HepG2 (cell line): Measurements from ENCODE around the gene FTCD. TPM values are rescaled to one million over a fixed set of nuclear protein-coding genes. Genes with fewer than 3 reads are reported as not detected.

ENCODE experiments used
- AGO2 ChIP-seq: fragments of 200-400 bp; formaldehyde crosslinking; optimal IDR thresholded peaks from 2 replicates; pipeline ENCODE3; 2017; ENCODE audit warnings: mild to moderate bottlenecking, low read depth, low read length, moderate library complexity
- MIER2 ChIP-seq: IDR thresholded peaks from 2 replicates; pipeline ENCODE4 v1.6.1; 2016; ENCODE audit warnings: missing biosample characterization, missing genetic modification reagents
- ONECUT2 ChIP-seq: sonication (generic); formaldehyde crosslinking; IDR thresholded peaks from 2 replicates; pipeline ENCODE4 v1.4.0; 2020; ENCODE audit warnings: missing genetic modification reagents
- POLR2AphosphoS5 ChIP-seq: IDR thresholded peaks from 2 replicates; pipeline ENCODE4 v1.6.1; 2012; ENCODE audit warnings: low read depth, low read length
- ZNF629 ChIP-seq: sonication (generic); formaldehyde crosslinking; conservative IDR thresholded peaks from 2 replicates; pipeline ENCODE4 v1.5.0; 2020; ENCODE audit warnings: missing genetic modification reagents
- polyA plus RNA-seq, 8 experiments: library from polyadenylated mRNA; depleted of rRNA in 3 of 8; stranded (reverse) in 7 of 8; unstranded in 1 of 8; fragments of >200 nt; fragmentation: Illumina TruSeq in 4 of 8; extraction: Trizol in 4 of 8; gene quantifications; 2 replicates each; pipeline versions ENCODE4 v1.2.1 to v1.2.3, GENCODE V29; 2011 to 2016; ENCODE audit warnings: low read depth in 4 of 8, missing spikeins in 1 of 8, mixed read lengths in 1 of 8; ENCODE audit not compliant: insufficient read depth in 1 of 8
- total RNA-seq, 5 experiments: library from RNA; depleted of rRNA; stranded (reverse); fragments of >200 nt; fragmentation: Illumina TruSeq; extraction: Trizol; gene quantifications; 2 replicates each; pipeline ENCODE4 v1.2.3, GENCODE V29; 2016; ENCODE audit warnings: low read depth in 1 of 5
- TF ChIP-seq, protein P1 (sequence below): sonication (generic); formaldehyde crosslinking; IDR thresholded peaks from 2 replicates; pipeline ENCODE4 v1.5.0; 2020; ENCODE audit warnings: mild to moderate bottlenecking, missing genetic modification reagents, borderline replicate concordance
- TF ChIP-seq, protein P2 (sequence below): sonication (generic); formaldehyde crosslinking; IDR thresholded peaks from 2 replicates; pipeline ENCODE4 v1.5.1; 2020; ENCODE audit warnings: mild to moderate bottlenecking, missing genetic modification reagents, moderate library complexity

FTCD gene
- total and polyA plus RNA-seq, 2 of the 13 experiments (the other 11 are each of a cell fraction or from before 2014, with no cell fraction given), result 75.7 to 105 TPM

DNA sequence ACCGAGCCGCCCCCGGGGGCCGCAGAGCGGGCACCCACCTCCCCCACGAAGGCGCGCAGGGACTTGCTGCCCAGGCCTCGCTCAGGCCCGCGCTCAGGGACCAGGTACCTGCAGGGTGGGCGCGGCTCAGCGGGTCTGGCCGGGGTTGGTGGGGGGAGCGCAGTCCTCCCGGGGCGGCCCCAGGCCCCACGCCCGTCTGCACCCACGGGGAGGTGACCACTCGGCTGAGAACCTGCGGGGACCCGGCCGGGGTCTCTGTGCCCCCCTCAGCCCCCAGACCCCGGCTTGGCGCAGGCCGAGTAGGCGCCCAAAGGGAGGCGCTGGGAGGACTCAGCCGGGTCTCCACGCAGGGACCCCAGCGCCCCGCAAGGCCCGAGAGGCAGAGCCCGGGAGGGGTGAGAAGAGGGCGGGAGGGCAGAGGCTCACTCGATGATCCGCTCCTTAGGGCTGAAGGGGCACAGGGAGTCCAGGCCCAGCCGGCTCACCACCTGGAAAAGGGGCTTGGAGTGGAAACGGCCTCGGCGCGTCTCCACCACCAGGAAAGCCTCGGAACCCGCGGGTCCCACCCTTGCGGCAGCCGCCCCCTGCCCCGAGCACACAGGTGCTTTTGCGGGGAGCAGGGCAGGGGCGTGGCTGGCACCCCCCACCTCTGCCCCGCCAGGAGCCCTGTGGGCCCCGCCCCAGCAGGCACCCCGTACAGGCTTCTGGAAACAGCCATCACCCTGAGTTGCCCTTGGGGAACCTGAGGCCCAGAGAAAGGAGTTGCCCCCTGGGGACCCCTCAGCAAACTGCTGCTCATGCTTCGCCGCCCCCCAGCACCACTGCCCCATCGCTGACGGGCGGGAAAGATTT, 9.3 kb downstream of the FTCD start (continued):
- TF ChIP-seq POLR2AphosphoS5 (peak; percentile 31; the same call in 1 of the 2 replicates), ZNF629 (CRISPR knock-in tag) (no peak), ONECUT2 (CRISPR knock-in tag) (no peak), AGO2 (peak; percentile 65), MIER2 (no peak)
- TF ChIP-seq, protein P1, sequence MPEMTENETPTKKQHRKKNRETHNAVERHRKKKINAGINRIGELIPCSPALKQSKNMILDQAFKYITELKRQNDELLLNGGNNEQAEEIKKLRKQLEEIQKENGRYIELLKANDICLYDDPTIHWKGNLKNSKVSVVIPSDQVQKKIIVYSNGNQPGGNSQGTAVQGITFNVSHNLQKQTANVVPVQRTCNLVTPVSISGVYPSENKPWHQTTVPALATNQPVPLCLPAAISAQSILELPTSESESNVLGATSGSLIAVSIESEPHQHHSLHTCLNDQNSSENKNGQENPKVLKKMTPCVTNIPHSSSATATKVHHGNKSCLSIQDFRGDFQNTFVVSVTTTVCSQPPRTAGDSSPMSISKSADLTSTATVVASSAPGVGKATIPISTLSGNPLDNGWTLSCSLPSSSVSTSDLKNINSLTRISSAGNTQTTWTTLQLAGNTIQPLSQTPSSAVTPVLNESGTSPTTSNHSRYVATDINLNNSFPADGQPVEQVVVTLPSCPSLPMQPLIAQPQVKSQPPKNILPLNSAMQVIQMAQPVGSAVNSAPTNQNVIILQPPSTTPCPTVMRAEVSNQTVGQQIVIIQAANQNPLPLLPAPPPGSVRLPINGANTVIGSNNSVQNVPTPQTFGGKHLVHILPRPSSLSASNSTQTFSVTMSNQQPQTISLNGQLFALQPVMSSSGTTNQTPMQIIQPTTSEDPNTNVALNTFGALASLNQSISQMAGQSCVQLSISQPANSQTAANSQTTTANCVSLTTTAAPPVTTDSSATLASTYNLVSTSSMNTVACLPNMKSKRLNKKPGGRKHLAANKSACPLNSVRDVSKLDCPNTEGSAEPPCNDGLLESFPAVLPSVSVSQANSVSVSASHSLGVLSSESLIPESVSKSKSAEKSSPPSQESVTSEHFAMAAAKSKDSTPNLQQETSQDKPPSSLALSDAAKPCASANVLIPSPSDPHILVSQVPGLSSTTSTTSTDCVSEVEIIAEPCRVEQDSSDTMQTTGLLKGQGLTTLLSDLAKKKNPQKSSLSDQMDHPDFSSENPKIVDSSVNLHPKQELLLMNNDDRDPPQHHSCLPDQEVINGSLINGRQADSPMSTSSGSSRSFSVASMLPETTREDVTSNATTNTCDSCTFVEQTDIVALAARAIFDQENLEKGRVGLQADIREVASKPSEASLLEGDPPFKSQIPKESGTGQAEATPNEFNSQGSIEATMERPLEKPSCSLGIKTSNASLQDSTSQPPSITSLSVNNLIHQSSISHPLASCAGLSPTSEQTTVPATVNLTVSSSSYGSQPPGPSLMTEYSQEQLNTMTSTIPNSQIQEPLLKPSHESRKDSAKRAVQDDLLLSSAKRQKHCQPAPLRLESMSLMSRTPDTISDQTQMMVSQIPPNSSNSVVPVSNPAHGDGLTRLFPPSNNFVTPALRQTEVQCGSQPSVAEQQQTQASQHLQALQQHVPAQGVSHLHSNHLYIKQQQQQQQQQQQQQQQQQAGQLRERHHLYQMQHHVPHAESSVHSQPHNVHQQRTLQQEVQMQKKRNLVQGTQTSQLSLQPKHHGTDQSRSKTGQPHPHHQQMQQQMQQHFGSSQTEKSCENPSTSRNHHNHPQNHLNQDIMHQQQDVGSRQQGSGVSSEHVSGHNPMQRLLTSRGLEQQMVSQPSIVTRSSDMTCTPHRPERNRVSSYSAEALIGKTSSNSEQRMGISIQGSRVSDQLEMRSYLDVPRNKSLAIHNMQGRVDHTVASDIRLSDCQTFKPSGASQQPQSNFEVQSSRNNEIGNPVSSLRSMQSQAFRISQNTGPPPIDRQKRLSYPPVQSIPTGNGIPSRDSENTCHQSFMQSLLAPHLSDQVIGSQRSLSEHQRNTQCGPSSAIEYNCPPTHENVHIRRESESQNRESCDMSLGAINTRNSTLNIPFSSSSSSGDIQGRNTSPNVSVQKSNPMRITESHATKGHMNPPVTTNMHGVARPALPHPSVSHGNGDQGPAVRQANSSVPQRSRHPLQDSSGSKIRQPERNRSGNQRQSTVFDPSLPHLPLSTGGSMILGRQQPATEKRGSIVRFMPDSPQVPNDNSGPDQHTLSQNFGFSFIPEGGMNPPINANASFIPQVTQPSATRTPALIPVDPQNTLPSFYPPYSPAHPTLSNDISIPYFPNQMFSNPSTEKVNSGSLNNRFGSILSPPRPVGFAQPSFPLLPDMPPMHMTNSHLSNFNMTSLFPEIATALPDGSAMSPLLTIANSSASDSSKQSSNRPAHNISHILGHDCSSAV, result no peak
- TF ChIP-seq, protein P2, sequence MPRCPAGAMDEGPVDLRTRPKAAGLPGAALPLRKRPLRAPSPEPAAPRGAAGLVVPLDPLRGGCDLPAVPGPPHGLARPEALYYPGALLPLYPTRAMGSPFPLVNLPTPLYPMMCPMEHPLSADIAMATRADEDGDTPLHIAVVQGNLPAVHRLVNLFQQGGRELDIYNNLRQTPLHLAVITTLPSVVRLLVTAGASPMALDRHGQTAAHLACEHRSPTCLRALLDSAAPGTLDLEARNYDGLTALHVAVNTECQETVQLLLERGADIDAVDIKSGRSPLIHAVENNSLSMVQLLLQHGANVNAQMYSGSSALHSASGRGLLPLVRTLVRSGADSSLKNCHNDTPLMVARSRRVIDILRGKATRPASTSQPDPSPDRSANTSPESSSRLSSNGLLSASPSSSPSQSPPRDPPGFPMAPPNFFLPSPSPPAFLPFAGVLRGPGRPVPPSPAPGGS (CRISPR knock-in tag), result no peak
